ENCODE results near the gene DNAJC13. TPM values are rescaled to one million over a fixed set of nuclear protein-coding genes. Genes with fewer than 3 reads are reported as not detected.

Gene DNAJC13
- total RNA-seq, 1 experiment from 2014 or later, result 18.1 TPM

DNA sequence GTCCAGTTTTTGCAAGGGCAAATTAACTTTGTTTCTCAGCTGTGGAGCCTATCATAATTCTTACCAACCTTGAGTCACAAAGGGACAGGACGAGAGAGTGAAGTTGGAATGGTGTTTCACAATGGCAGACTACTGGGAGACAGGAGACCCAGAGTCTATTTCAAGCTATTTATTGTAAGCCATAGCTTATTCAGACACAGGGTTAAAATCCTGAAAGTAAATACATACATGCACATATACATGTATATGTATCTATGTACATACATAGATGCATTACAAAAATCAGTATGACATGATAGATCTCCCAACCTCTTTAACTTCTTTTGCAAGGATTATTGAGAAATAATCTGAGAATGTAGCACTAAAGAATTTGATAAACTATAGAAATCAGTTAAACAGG, 86.3 kb downstream of the DNAJC13 start:
- H2BK120ac ChIP-seq (ENCODE audit: low read depth, low read length, poor library complexity, severe bottlenecking), result no peak overlapping the region
- H2AK5ac ChIP-seq (ENCODE audit: insufficient read length, low read length), result no peak overlapping the region
- no peaks in the 10 kb centered on the region for H3K9me3 ChIP-seq (ENCODE audit: control insufficient read depth, low read depth, low read length)
- no peak overlapping the region for H3K9ac ChIP-seq (ENCODE audit: extremely low read depth, insufficient read length, low read length)
- H2AFZ ChIP-seq (ENCODE audit: low read length), result no peak overlapping the region
- H3K79me1 ChIP-seq (ENCODE audit: insufficient read depth, low read depth, low read length, poor library complexity, severe bottlenecking), result no peaks in the 10 kb centered on the region
- H3K4me2 ChIP-seq (ENCODE audit: insufficient read depth, insufficient read length, low read length), result no peak overlapping the region
- Mint-ChIP-seq H3K4me1 (no peaks in the 10 kb centered on the region), H3K27me3 (ENCODE audit: low read depth) (no peaks in the 10 kb centered on the region), H3K9me3 (no peaks in the 10 kb centered on the region), H3K36me3 (ENCODE audit: insufficient read depth in 1 of 3, low read depth in 3 of 3) (peaks cover 12 to 66% (median 53%) of the 10 kb centered on the region in 3 experiments; a peak in 6 of 7 replicates), H3K27ac (no peak overlapping the region), H3K4me3 (no peak overlapping the region)
- no peak overlapping the region for H4K8ac ChIP-seq (replicated peaks; ENCODE audit: insufficient read length, low read depth, low read length)
- no peak overlapping the region for H4K91ac ChIP-seq (ENCODE audit: insufficient read length, low read depth, low read length)
- no peak overlapping the region for H3K18ac ChIP-seq (ENCODE audit: insufficient read length, low read depth, low read length)
- H2BK5ac ChIP-seq (ENCODE audit: insufficient read length, low read length), result no peak overlapping the region
- H3K14ac ChIP-seq (ENCODE audit: insufficient read depth, low read length), result no peak overlapping the region
- no peak overlapping the region for H3K27ac ChIP-seq (ENCODE audit: insufficient read length, low read depth, low read length)
- H3T11ph ChIP-seq (ENCODE audit: low read length), result no peak overlapping the region
- H3K27me3 ChIP-seq (ENCODE audit: insufficient read depth, low read length), result no peaks in the 10 kb centered on the region; the same call in 1 of the 2 replicates
- no peak overlapping the region for H2BK20ac ChIP-seq (ENCODE audit: low read depth, low read length, poor library complexity, severe bottlenecking)
- no peak overlapping the region for H4K5ac ChIP-seq (ENCODE audit: insufficient read length, low read depth, low read length)
- H3K4ac ChIP-seq (ENCODE audit: low read depth, low read length), result no peak overlapping the region
- no peak overlapping the region for H3K23ac ChIP-seq (ENCODE audit: insufficient read length, low read depth, low read length)
- no peak overlapping the region for H2BK12ac ChIP-seq (ENCODE audit: insufficient read length, low read depth, low read length)
- H3K23me2 ChIP-seq (ENCODE audit: insufficient read length, low read depth, low read length, poor library complexity, severe bottlenecking), result no peaks in the 10 kb centered on the region
- no peak for DNase-seq
- no peaks in the 10 kb centered on the region for H3K79me2 ChIP-seq (ENCODE audit: insufficient read depth, low read length)
- WGBS (ENCODE audit: extremely low coverage, insufficient read length, low lambda C conversion rate), result no CpG with 5 or more reads among the region's 1 CpG
- TF ChIP-seq CTCF (conservative IDR thresholded peaks at IDR 0.05), result no peak
- no peak overlapping the region for H3K56ac ChIP-seq (ENCODE audit: insufficient read length, low read depth, low read length)
- H3K4me1 ChIP-seq (ENCODE audit: insufficient read depth, low read length), result no peaks in the 10 kb centered on the region
- H2BK15ac ChIP-seq (ENCODE audit: low read depth, low read length), result no peak overlapping the region
- H4K20me1 ChIP-seq (ENCODE audit: control insufficient read depth, insufficient read depth, insufficient read length), result no peaks in the 10 kb centered on the region
